Sigmoid colon (tissue), 7 donors: ENCODE measurements around the gene DCAF8L2. TPM values are rescaled to one million over a fixed set of nuclear protein-coding genes. Genes with fewer than 3 reads are reported as not detected.
"Not testable (repeated sequence)": the region's sequence is repeated elsewhere in the genome, so short reads cannot be mapped to it uniquely, and the experiment has no call there.

Source experiments
- DNase-seq: peaks from one replicate; pipeline ENCODE4 v3.0.0-alpha.2; 2019
- H3K27ac ChIP-seq, 4 donors: fragments of 200-600 bp; sonication (generic); one replicate each; pipeline ENCODE4 v1.5.1; 2016 to 2019; ENCODE audit warnings: mild to moderate bottlenecking in 1 of 4
- H3K27me3 ChIP-seq, 3 donors: fragments of 200-600 bp; sonication (generic); one replicate each; pipeline ENCODE4 v1.5.1; 2019; ENCODE audit warnings: mild to moderate bottlenecking in 1 of 3
- H3K36me3 ChIP-seq, 4 donors: fragments of 200-600 bp; sonication (generic); one replicate each; pipeline ENCODE4 v1.5.1; 2016 to 2019
- H3K4me1 ChIP-seq, 4 donors: fragments of 200-600 bp; sonication (generic); one replicate each; pipeline ENCODE4 v1.5.1; 2017 to 2019
- H3K4me3 ChIP-seq, 4 donors: fragments of 200-600 bp; sonication (generic); one replicate each; pipeline ENCODE4 v1.5.1; 2017 to 2019; ENCODE audit warnings: mild to moderate bottlenecking in 2 of 4, moderate library complexity in 1 of 4
- H3K9me3 ChIP-seq, 4 donors: fragments of 200-600 bp in 3 of 4; sonication (generic) in 3 of 4; one replicate each; pipeline versions ENCODE4 v1.5.1 to v1.6.1; 2013 to 2019
- EP300 ChIP-seq, 4 donors: sonication (generic); formaldehyde crosslinking; IDR thresholded peaks; one replicate each; pipeline ENCODE4 v1.6.1; 2017; ENCODE audit warnings: antibody characterized with exemption in 4 of 4
- POLR2A ChIP-seq, 2 donors: fragments of 450-650 bp; IDR thresholded peaks; one replicate each; pipeline ENCODE4 v1.6.1; 2016; ENCODE audit warnings: antibody characterized with exemption in 2 of 2, mild to moderate bottlenecking in 2 of 2, moderate library complexity in 2 of 2
- POLR2AphosphoS5 ChIP-seq, 4 donors: sonication (generic); formaldehyde crosslinking; IDR thresholded peaks; one replicate each; pipeline ENCODE4 v1.6.1; 2017; ENCODE audit warnings: antibody characterized with exemption in 4 of 4
- WGBS, 2 donors: extraction: QIAGEN DNeasy Blood & Tissue Kit; methylation state at CpG; one replicate each; pipeline ENCODE4 v1.1.7; 2013; 5-methylcytosine and 5-hydroxymethylcytosine counted together
- intact Hi-C: fragments of 100-400 bp; cut with DNase I; formaldehyde crosslinking; loops from one replicate; pipeline ENCODE4 v1.15.1; 2023
- polyA plus RNA-seq, 3 donors: library from polyadenylated mRNA; stranded (reverse); fragments of 200-250 nt; gene quantifications; one replicate each; pipeline ENCODE4 v1.2.3, GENCODE V29; 2013
- total RNA-seq, 4 donors: library from RNA; depleted of rRNA; stranded (reverse); fragments of >200 nt; gene quantifications; one replicate each; pipeline ENCODE4 v1.1.0, GENCODE V29; 2016
- TF ChIP-seq, protein P1 (sequence below), 4 experiments: fragments of 450-650 bp in 3 of 4; fragments of 200-600 bp in 1 of 4; IDR thresholded peaks; one replicate each; pipeline ENCODE4 v1.5.1; 2016 to 2019; ENCODE audit warnings: antibody characterized with exemption in 4 of 4, mild to moderate bottlenecking in 3 of 4, moderate library complexity in 2 of 4
- donor health status: healthy with polysubstance abuse.
- donor health status: Bipolar disorder and iron deficiency.
- donor health status: healthy.

Gene DCAF8L2
- total and polyA plus RNA-seq, 7 donors = not detected

DNA sequence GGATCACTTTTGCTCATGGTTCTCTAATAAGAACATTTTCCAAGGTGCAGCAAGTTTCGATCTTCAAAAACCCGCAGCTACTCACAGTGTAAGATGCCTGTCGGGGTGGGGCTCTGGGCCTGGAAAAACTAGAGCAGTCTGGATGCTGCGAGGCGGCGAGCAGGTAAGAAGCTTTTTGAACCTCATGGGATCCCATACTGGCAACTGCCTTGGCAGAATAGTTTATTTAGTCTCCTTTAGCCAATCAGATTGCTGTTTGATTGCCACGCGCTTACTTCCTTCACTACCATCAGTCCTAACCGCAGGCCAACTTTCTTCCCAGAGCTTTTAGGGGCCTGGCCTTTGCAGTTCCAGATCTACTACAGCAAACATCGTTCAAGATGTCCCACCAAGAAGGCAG lies 156.4 kb downstream of the DCAF8L2 start:
- H3K36me3 ChIP-seq = no peaks in the 10 kb centered on the region
- H3K27ac ChIP-seq = no peak overlapping the region
- TF ChIP-seq EP300 (IDR thresholded peaks at IDR 0.05) = no peak
- no peak for TF ChIP-seq POLR2AphosphoS5 (IDR thresholded peaks at IDR 0.05)
- TF ChIP-seq POLR2A (IDR thresholded peaks at IDR 0.05) = no peak
- TF ChIP-seq, protein P1, sequence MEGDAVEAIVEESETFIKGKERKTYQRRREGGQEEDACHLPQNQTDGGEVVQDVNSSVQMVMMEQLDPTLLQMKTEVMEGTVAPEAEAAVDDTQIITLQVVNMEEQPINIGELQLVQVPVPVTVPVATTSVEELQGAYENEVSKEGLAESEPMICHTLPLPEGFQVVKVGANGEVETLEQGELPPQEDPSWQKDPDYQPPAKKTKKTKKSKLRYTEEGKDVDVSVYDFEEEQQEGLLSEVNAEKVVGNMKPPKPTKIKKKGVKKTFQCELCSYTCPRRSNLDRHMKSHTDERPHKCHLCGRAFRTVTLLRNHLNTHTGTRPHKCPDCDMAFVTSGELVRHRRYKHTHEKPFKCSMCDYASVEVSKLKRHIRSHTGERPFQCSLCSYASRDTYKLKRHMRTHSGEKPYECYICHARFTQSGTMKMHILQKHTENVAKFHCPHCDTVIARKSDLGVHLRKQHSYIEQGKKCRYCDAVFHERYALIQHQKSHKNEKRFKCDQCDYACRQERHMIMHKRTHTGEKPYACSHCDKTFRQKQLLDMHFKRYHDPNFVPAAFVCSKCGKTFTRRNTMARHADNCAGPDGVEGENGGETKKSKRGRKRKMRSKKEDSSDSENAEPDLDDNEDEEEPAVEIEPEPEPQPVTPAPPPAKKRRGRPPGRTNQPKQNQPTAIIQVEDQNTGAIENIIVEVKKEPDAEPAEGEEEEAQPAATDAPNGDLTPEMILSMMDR (IDR thresholded peaks at IDR 0.05) = no peak
- H3K27me3 ChIP-seq = no peaks in the 10 kb centered on the region
- DNase-seq = no peak
- 93 to 95% methylated on average over 10 of the region's 10 CpGs for WGBS, 2 donors
- H3K4me3 ChIP-seq = no peak overlapping the region
- H3K4me1 ChIP-seq = no peaks in the 10 kb centered on the region
- intact Hi-C loops = no loop called here
- H3K9me3 ChIP-seq = no peaks in the 10 kb centered on the region

- 65 to 81% methylated on average over 2 of the region's 2 CpGs for WGBS, 2 donors
- H3K27me3 ChIP-seq, H3K36me3 ChIP-seq, H3K4me1 ChIP-seq, H3K4me3 ChIP-seq, H3K27ac ChIP-seq, DNase-seq, H3K9me3 ChIP-seq, intact Hi-C loops: not testable (repeated sequence)
Measured at GRCh38 chrX:27750298-27750697, 160.2 kb downstream of the DCAF8L2 start.

DNA sequence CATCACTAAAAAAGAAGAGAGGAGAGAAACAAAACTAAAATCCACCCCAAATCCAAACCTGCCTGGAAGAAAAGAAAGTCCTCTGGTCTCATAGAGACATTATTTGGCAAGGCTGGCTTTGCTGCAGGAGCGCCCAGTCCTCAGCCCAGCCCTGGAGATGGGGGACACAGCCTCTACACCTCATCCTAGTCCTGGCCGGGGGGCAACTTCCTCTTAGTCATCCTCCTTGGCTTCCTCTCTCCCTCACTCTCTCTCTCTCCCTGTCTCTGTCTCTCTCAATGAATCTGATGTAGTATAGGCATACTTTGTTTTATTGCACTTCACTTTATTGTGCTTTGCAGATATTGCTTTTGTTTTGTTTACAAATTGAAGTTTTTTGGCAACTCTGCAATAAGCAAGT lies 161.8 kb downstream of the DCAF8L2 start:
- no peaks in the 10 kb centered on the region for H3K27me3 ChIP-seq
- H3K4me1 ChIP-seq = no peaks in the 10 kb centered on the region
- no peak overlapping the region for H3K27ac ChIP-seq
- WGBS, 2 donors = 42 to 48% methylated on average over 2 of the region's 2 CpGs
- no peaks in the 10 kb centered on the region for H3K9me3 ChIP-seq
- TF ChIP-seq, protein P1 (IDR thresholded peaks at IDR 0.05) = no peak
- no peak for TF ChIP-seq POLR2A (IDR thresholded peaks at IDR 0.05)
- no peak for TF ChIP-seq EP300 (IDR thresholded peaks at IDR 0.05)
- no peak for TF ChIP-seq POLR2AphosphoS5 (IDR thresholded peaks at IDR 0.05)
- no peak for DNase-seq
- intact Hi-C loops = no loop called here
- H3K36me3 ChIP-seq = no peaks in the 10 kb centered on the region
- no peak overlapping the region for H3K4me3 ChIP-seq

GRCh38 chrX:27765718-27766117 lies 175.6 kb downstream of the DCAF8L2 start:
- no peak overlapping the region for H3K4me3 ChIP-seq
- intact Hi-C loops = no loop called here
- H3K27ac ChIP-seq = no peak overlapping the region
- 44 to 83% methylated on average over 12 of the region's 12 CpGs for WGBS, 2 donors
- no peaks in the 10 kb centered on the region for H3K4me1 ChIP-seq
- H3K9me3 ChIP-seq = no peaks in the 10 kb centered on the region
- TF ChIP-seq EP300 (IDR thresholded peaks at IDR 0.05) (no peak), POLR2A (IDR thresholded peaks at IDR 0.05) (no peak)
- H3K27me3 ChIP-seq = no peaks in the 10 kb centered on the region
- H3K36me3 ChIP-seq = no peaks in the 10 kb centered on the region
- no peak for DNase-seq

- Histone ChIP-seq H3K4me1 (no peaks in the 10 kb centered on the region), H3K27ac (no peak overlapping the region), H3K4me3 (no peak overlapping the region), H3K27me3 (no peaks in the 10 kb centered on the region), H3K36me3 (no peaks in the 10 kb centered on the region), H3K9me3 (no peaks in the 10 kb centered on the region)
- DNase-seq = no peak
- TF ChIP-seq, protein P1 (IDR thresholded peaks at IDR 0.05) = no peak
- TF ChIP-seq POLR2A (IDR thresholded peaks at IDR 0.05) = no peak
- TF ChIP-seq EP300 (IDR thresholded peaks at IDR 0.05) = no peak
- no peak for TF ChIP-seq POLR2AphosphoS5 (IDR thresholded peaks at IDR 0.05)
- intact Hi-C loops = no loop called here
Measured at GRCh38 chrX:27767387-27767786, 177.2 kb downstream of the DCAF8L2 start.

- TF ChIP-seq POLR2AphosphoS5 (IDR thresholded peaks at IDR 0.05) = no peak
- no peak for DNase-seq
- intact Hi-C loops = no loop called here
- no peaks in the 10 kb centered on the region for H3K27me3 ChIP-seq
- 82 to 88% methylated on average over 2 of the region's 2 CpGs for WGBS, 2 donors
- H3K9me3 ChIP-seq = no peaks in the 10 kb centered on the region
- no peak overlapping the region for H3K4me3 ChIP-seq
- no peak overlapping the region for H3K27ac ChIP-seq
- H3K36me3 ChIP-seq = no peaks in the 10 kb centered on the region
- no peaks in the 10 kb centered on the region for H3K4me1 ChIP-seq
Measured at GRCh38 chrX:27775984-27776383, 185.8 kb downstream of the DCAF8L2 start.
